OCI-LY3 (cell line): ENCODE results near the gene HCN2.
"Not testable (repeated sequence)": the region's sequence is repeated elsewhere in the genome, so short reads cannot be mapped to it uniquely, and the experiment has no call there.

ENCODE experiments used
- H2AFZ ChIP-seq: fragments of 200-600, 300-600 bp; shearing (Covaris generic); 2 replicates; pipeline ENCODE4 v1.6.0; 2014; ENCODE audit warnings: antibody characterized with exemption, low read depth, low read length
- H3K27ac ChIP-seq: fragments of 200-600, 300-600 bp; sonication (generic); 2 replicates; pipeline ENCODE4 v1.5.1; 2014; ENCODE audit warnings: mild to moderate bottlenecking, low read length, moderate library complexity, mixed read lengths
- H3K27me3 ChIP-seq: fragments of 200-600, 300-600 bp; sonication (generic); 2 replicates; pipeline ENCODE4 v1.6.1; 2014; ENCODE audit warnings: low read depth, low read length, mixed read lengths
- H3K36me3 ChIP-seq: fragments of 200-600, 300-600 bp; sonication (generic); replicated peaks from 2 replicates; pipeline ENCODE3; 2014; ENCODE audit warnings: low read depth, low read length, mixed read lengths
- H3K4me1 ChIP-seq: fragments of 300-600, 200-600 bp; sonication (generic); 2 replicates; pipeline ENCODE4 v1.6.1; 2014; ENCODE audit warnings: low read length, mixed read lengths
- H3K4me2 ChIP-seq: fragments of 200-600, 300-600 bp; sonication (generic); 2 replicates; pipeline ENCODE4 v1.6.1; 2014; ENCODE audit warnings: low read length, mixed read lengths
- H3K4me3 ChIP-seq: fragments of 300-600, 200-600 bp; sonication (generic); 2 replicates; pipeline ENCODE4 v1.5.1; 2014; ENCODE audit warnings: antibody characterized with exemption, mild to moderate bottlenecking, low read length, moderate library complexity
- H3K79me2 ChIP-seq: fragments of 300-600, 200-600 bp; shearing (Covaris generic); 2 replicates; pipeline ENCODE4 v1.6.1; 2014; ENCODE audit warnings: mild to moderate bottlenecking, low read length, mixed read lengths
- H3K9ac ChIP-seq: fragments of 300-600, 200-600 bp; shearing (Covaris generic); 2 replicates; pipeline ENCODE4 v1.6.0; 2014; ENCODE audit warnings: mild to moderate bottlenecking, low read length, moderate library complexity
- H3K9me3 ChIP-seq: fragments of 200-600, 300-600 bp; shearing (Covaris generic); 2 replicates; pipeline ENCODE4 v1.6.1; 2014; ENCODE audit warnings: low read length, mixed read lengths; ENCODE audit not compliant: insufficient read depth
- H4K20me1 ChIP-seq: fragments of 200-600, 300-600 bp; sonication (generic); 2 replicates; pipeline ENCODE4 v1.6.1; 2016; ENCODE audit warnings: low read length, mixed read lengths; ENCODE audit not compliant: insufficient read depth
- CTCF ChIP-seq: fragments of 200-600, 300-600 bp; sonication (generic); IDR thresholded peaks from 2 replicates; pipeline ENCODE4 v1.5.1; 2014; ENCODE audit warnings: antibody characterized with exemption, low read length, low read depth
- EZH2phosphoT487 ChIP-seq: fragments of 200-600 bp; shearing (Covaris generic); IDR thresholded peaks from 2 replicates; pipeline ENCODE4 v1.6.1; 2018; ENCODE audit warnings: antibody characterized with exemption, mixed run types, low read depth

HCN2 gene

GRCh38 chr19:623175-623916 lies 33.7 kb downstream of the HCN2 start:
- Histone ChIP-seq H3K4me3 (no peak overlapping the region), H3K36me3 (peaks cover 34% of the 10 kb centered on the region), H3K4me1 (no peaks in the 10 kb centered on the region), H2AFZ (no peak overlapping the region), H3K4me2 (no peak overlapping the region), H3K79me2 (peaks cover 13% of the 10 kb centered on the region), H3K27me3 (no peaks in the 10 kb centered on the region), H3K9me3 (no peaks in the 10 kb centered on the region), H3K27ac (no peak overlapping the region), H3K9ac (no peak overlapping the region), H4K20me1 (0 out of 2 replicates have a peak, but pooled peaks cover 3% of the 10 kb centered on the region)
- TF ChIP-seq CTCF, result no peak
- no peak for TF ChIP-seq EZH2phosphoT487

GRCh38 chr19:623974-624373 lies 34.3 kb downstream of the HCN2 start:
- H4K20me1 ChIP-seq, result 0 out of 2 replicates have a peak, but pooled peaks cover 3% of the 10 kb centered on the region
- no peak overlapping the region for H3K27ac ChIP-seq
- H3K36me3 ChIP-seq, result peaks cover 37% of the 10 kb centered on the region
- no peak overlapping the region for H3K4me2 ChIP-seq
- no peaks in the 10 kb centered on the region for H3K27me3 ChIP-seq
- H3K9ac ChIP-seq, result no peak overlapping the region
- peaks cover 19% of the 10 kb centered on the region for H3K79me2 ChIP-seq
- no peak overlapping the region for H3K4me3 ChIP-seq
- TF ChIP-seq EZH2phosphoT487 (no peak), CTCF (no peak)
- no peaks in the 10 kb centered on the region for H3K9me3 ChIP-seq
- no peak overlapping the region for H2AFZ ChIP-seq
- no peaks in the 10 kb centered on the region for H3K4me1 ChIP-seq

- H4K20me1 ChIP-seq, result 0 out of 2 replicates have a peak, but pooled peaks cover 3% of the 10 kb centered on the region
- no peak overlapping the region for H3K27ac ChIP-seq
- H3K4me1 ChIP-seq, result no peaks in the 10 kb centered on the region
- no peak overlapping the region for H3K4me3 ChIP-seq
- H3K27me3 ChIP-seq, result no peaks in the 10 kb centered on the region
- no peak overlapping the region for H3K9ac ChIP-seq
- no peak overlapping the region for H3K4me2 ChIP-seq
- H3K9me3 ChIP-seq, result no peaks in the 10 kb centered on the region
- H3K79me2 ChIP-seq, result peaks cover 21% of the 10 kb centered on the region
- H2AFZ ChIP-seq, result no peak overlapping the region
- H3K36me3 ChIP-seq, result peaks cover 38% of the 10 kb centered on the region
- TF ChIP-seq CTCF (no peak), EZH2phosphoT487 (no peak)
Measured at GRCh38 chr19:624433-625109, 34.9 kb downstream of the HCN2 start.

- no peak overlapping the region for H3K27ac ChIP-seq
- peaks cover 36% of the 10 kb centered on the region for H3K36me3 ChIP-seq
- H3K27me3 ChIP-seq, result no peaks in the 10 kb centered on the region
- no peak overlapping the region for H3K4me3 ChIP-seq
- H3K4me2 ChIP-seq, result no peak overlapping the region
- TF ChIP-seq EZH2phosphoT487, result no peak
- TF ChIP-seq CTCF, result no peak
- H3K4me1 ChIP-seq, result no peaks in the 10 kb centered on the region
- H3K79me2 ChIP-seq, result peaks cover 25% of the 10 kb centered on the region
- no peak overlapping the region for H2AFZ ChIP-seq
- 0 out of 2 replicates have a peak, but pooled peaks cover 3% of the 10 kb centered on the region for H4K20me1 ChIP-seq
- H3K9ac ChIP-seq, result no peak overlapping the region
- H3K9me3 ChIP-seq, result no peaks in the 10 kb centered on the region
Measured at GRCh38 chr19:625257-625656, 35.6 kb downstream of the HCN2 start.

GRCh38 chr19:626566-626965 lies 36.9 kb downstream of the HCN2 start:
- Histone ChIP-seq H3K79me2 (peaks cover 38% of the 10 kb centered on the region), H3K36me3 (peaks cover 37% of the 10 kb centered on the region)
- not testable (repeated sequence) for H3K9ac ChIP-seq, H3K27me3 ChIP-seq, H4K20me1 ChIP-seq, H3K27ac ChIP-seq, H3K4me2 ChIP-seq, H3K4me1 ChIP-seq, H3K4me3 ChIP-seq, H3K9me3 ChIP-seq, H2AFZ ChIP-seq
